ENCODE measurements around the gene ADAD2.

The ADAD2 gene

DNA sequence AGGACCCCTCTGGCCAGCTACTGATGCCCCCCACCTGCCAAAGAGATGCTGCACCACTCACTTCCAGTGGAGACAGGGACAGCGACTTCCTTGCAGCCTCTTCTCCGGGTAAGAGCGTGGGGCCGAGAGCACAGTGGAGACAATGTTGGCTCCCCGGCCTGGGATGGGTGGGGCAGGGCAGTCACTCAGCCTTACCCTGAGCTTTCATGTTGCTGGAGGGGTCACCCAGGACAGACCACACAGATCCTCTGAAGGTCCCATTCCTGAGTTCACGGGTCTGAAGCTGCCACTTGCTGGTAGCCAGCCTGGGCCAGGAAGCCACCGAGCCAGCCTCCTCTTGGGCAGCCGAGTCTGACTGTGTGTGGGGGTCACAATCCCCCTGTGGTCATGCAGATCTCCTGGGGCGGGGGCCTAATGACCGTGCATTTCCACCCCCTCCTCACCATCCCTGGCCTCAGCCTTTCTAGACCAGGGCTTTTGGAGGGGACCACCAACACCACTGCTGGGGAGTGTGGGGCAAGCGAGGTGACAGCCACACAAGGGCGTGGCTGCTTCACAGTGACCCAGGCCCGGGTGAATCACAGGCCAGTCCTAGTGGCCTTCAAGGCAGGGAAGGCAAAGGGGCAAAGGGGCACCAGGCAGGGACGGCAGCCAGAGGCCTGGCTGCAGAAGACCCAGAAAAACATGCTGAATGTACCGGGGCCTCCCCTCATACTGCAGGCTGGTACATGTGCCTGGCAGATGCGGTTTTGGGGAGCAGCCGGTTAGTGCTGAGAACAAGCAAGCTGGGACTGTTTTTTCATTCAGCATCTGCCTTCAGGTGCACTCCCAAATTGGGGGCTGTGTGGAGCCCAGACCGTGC, 14.5 kb upstream of the ADAD2 start:
- DNase-seq (ENCODE audit: low spot score), result no peak

DNA sequence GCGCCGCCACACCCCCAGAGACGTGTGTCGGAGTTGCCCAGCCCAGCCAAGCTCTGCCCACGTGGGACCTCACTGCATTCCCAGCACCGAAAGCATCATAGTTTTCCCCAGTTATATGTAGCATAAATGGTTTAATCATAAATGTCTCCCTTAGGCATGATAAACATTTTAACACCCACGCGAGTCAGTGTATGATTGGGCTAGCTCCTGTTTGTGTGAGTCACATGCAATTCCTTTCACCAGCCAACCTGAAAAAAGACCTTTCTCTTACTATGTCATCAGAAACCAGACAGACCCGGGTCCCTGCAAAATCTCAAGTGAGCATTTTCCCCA, 13.2 kb upstream of the ADAD2 start:
- no peak for DNase-seq (ENCODE audit: low spot score)

DNA sequence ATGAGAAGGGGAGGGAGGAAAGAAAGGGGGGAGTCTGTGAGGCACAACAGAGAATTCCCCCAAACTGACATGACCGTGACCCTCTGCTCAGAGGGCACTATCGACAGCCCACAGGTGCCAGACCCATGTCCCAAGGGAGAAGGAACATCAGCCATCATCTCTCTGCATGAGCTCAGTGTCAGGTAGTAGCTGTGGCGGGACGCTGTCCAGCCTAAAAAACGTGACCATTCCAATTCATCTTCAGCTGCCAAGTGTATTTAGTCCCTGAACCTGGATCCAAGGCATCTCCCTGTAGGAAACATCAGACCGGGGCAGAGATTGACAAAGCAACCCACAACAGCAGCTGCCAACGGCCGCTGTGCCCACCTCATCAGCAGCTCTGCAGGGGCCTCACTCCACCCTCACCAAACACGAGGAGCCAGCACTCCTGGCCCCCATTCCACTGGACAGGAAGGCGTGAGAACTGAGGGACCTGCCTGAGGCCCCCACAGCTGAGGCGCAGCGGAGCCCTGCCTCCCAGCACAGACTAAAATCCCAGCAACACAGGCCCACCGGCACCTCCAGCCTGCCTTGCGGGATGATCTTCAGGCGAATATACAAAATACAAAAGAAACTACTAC, 12.7 kb upstream of the ADAD2 start:
- no peak for DNase-seq (ENCODE audit: low spot score)

DNA sequence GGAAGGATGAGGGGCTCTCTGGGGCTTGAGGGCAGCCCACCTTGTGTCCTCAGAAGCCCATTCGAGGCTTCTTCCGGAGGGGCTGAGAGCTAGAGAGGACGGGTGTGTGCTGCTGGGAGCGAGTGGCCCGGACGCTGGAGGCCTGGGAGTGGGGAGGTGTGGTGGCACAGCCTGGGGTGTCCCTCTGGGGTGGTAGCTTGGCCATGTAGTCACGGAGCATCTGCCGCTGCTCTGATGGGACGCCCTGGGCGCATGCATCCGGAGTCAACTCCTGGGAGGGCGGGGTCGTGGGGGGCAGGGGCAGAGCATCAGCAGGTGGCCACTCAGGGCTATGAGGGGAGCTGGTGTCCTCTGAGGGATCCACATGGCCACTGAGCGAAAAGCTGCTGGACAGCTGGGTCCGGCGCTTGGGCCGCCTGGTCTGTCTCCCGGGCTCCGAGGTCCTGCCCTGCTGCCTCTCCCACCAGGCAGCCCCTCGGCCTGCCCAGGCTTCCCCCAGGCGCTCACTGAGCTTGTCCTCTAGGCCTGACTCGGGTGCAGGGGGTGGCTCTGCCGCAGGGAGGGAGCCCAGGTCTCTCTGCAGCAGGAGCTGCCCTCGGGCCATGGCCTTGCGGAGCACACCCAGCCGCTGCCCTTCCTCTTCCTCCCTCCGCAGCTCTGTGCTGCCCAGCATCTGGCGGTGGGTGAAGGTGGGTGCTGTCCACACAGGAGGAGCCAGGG, 11.9 kb upstream of the ADAD2 start:
- DNase-seq (ENCODE audit: low spot score), result no peak

DNA sequence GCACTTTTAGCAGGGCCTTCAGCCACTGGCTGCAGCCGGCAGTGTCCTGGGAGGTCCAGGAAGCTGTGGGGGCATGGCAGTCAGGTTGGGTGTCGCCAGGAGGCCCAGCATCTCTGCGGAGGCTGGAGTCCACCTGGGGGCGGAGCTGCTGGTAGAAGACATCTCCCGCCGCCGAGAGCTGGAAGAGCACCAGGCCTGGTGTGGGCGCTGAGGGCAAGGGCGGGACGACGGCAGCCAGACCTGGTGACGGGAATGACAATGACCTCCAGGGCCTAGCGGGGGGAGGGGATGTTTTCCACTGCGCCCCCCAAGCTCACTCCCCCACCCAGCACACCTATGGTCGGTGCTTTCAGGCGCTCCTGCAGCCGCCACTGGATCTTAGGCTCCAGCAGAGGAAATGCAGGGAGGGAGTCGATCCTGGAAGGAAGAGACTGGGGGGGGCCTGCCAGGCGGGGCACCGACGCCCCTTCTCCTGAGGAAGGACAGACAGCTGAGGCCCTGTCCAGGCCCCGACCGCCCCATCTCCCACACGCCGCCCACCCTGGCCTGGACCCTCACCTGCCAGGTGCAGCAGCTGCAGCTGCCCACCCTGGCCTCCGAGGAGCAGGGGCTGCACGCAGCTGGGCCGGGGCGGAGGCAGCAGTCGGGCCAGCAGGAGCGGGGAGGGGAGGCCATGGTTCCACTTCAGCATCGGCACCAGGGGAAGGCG, 11.2 kb upstream of the ADAD2 start:
- no peak for DNase-seq (ENCODE audit: low spot score)

DNA sequence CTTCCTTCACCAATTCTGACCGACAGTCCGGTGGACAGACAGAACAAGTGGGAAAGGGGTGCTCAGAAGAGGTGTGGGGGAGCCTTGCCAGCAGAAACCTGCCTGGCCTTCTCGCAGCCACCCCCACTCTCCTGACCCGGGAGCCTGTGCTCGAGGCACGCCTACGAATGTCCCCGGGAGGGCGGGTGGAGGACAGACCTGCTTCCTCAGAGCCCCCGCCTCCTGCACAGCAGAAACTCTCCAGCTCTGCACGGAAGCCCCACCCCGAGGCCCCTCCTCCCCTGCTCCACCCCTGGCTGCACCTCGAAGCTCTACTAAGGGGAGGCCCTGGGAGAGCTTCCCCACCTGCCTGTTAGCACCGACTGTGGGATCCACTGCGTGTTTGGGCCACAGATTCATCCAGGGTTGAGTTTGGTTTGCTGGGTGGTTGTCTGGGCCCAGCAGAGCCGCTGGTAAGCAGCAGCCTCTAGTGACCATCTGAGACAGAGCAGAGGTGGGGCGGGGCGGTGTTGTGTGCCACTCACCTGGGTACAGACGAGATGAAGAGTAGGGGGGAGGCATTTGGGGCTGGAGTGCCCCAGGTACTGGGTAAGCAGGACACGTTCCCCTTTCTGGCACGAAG, 10.3 kb upstream of the ADAD2 start:
- no peak for DNase-seq (ENCODE audit: low spot score)

DNA sequence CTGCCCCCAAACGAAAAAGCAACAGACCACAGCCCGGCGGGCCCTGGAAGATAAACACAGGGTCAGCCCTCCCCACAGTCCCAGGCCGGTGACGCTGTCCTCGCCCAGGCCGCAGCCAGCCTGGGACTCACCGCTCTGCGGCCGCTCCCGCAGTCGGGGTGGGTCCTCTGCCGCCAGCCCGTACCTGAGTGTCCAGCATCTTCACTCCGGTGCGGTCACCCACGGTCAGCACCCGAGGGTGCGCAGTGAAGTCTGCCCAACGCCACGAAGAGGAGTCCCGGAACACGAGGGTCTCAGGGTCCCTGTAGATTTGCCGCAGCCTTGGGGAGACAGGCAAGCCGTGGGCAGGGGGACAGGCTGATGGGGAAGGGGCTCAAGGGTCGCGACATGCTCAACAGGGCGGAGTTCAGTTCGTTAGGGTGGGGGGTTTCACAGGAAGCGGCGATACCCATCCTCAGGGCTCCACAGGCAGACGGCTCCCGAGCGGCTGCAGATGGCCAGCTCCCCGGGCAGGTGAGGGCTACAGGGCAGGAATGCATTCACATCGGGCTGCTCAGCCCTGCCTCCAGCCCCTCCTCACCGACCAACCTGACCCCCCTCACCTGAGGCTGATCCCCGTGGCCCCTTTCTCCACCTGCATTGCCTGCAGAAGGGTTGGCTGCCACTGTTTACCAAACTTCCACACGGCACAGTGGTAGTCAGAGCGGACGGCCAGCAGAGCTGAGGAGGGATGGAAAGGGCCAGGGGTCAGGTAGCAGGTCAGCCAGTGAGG, 9.6 kb upstream of the ADAD2 start:
- DNase-seq (ENCODE audit: low spot score), result no peak

DNA sequence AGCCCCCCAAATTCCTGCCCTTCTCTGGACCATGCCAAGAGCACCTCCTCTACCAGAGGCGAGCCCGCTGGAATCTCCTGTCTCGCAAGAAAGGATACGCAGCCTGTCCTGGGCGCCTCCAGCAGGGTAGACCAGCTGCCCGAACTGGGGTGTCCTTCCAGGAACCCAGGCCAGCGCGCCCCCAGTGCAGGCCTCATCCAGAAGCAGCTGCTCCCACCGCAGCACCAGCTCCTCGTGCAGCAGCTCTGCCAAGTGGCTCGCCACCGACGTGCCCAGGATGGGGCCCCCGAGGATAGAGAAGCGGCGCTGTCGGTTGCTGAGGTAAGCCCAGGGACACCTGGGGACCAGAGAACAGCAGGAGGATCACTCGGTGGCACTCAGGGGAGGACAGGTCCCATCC, 8.9 kb upstream of the ADAD2 start:
- DNase-seq (ENCODE audit: low spot score), result no peak

DNA sequence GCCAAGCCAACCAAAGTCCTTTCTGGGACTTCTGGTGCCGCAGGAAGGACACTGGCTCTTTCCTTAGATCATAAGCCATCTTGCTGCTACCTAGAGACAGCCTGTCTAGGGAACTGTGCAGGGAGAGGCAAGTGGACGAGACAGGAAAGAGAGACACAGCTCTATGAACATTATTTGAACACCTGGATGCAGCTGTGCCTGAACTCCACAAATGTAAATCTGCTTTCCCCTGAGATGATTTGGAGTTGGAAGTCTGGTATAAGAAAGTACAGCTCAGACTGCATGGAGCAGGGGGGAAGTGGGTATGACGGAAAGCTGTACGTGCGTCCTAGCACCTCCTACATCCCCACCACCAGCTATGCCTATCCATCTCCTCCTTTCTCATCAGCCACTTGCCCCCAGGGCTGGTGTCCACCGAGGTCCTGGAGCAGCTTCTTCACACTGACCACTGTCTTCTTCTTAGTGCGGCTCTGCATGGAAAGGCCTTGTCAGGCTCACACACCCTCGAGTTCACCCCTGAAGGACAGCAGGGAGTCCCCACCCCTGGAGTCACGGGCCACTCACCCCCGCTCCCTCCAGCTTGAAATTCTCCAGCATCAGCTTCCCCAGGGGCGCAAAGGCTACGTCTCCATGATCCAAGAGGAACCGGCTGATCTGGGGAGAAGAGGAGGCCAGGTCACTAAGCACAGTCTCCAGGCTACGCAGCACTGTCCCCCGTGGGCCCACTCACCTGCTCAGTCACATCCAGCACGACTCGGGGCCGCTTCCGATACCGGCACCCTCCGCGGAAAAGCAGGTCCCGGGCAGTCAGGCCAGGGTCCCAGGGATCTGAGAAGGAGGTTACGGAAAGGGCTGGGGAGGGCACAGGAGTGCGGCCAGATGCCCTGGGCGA, 8.0 kb upstream of the ADAD2 start:
- no peak for DNase-seq (ENCODE audit: low spot score)

DNA sequence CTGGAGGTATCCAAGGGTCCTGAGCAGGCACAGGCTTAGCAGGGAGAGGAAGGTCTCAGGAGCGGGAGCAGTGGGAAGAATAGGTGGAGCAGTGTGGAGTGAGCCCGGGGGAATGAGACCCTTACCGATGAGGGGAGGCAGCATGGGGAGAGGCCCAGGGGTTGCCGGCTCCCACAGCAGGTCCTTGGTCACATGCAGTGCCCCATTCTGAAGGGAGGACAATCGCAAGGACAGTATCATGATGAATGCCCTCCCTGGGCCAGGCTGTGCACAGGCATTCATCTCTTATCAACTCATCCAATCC, 7.4 kb upstream of the ADAD2 start:
- no peak for DNase-seq (ENCODE audit: low spot score)

DNA sequence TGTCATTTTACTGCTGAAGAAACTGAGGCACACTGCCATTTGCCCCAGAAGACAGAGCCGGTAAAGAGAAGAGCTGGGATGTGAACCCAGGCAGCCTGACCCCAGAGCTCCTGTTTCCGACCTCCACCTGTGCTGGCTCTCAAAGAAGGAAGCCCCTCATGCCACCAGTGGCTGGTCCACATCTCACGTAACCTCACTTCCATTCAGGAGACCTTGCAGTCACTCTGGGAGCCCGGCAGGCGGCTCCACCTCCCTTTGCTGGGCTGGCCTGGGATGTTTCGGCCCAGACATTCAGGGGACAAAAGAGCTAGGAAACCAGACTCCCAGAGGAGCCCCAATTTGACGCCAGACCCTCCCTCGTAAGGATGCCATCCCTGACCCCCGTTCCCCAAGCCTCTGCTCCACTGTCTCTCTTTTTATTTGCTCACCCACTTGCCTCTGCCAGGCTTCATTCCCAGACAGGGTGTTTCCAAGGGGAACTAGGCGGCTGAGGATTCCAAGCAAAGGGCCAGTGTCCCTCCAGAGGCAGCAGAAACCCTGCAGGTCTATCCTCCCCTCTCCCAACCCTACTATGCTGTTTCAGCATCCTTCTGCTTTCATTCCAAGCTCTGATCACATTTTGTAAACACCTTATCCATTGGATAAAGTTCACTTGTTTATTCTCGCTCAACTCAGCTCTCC, 6.9 kb upstream of the ADAD2 start:
- no peak for DNase-seq (ENCODE audit: low spot score)

DNA sequence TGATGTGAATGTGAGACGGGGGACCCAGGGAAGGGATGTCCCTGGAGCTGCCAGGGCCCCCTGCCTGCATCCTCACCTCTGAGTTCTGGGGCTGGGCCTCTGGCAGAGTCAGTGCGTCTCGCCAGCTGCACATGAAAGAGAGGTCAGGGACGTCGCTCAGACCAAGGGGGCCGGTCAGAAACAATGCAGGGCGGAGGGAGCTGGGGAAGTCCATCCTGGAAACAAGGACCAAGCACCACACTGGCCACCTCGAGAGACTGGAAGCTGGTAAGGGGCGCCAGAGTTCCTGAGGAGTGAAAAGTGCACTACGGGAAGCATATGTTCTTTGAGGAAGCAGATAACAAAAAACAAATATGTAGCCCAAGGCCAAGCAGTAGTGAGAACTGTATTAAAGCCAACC, 6.2 kb upstream of the ADAD2 start:
- DNase-seq (ENCODE audit: low spot score), result no peak

DNA sequence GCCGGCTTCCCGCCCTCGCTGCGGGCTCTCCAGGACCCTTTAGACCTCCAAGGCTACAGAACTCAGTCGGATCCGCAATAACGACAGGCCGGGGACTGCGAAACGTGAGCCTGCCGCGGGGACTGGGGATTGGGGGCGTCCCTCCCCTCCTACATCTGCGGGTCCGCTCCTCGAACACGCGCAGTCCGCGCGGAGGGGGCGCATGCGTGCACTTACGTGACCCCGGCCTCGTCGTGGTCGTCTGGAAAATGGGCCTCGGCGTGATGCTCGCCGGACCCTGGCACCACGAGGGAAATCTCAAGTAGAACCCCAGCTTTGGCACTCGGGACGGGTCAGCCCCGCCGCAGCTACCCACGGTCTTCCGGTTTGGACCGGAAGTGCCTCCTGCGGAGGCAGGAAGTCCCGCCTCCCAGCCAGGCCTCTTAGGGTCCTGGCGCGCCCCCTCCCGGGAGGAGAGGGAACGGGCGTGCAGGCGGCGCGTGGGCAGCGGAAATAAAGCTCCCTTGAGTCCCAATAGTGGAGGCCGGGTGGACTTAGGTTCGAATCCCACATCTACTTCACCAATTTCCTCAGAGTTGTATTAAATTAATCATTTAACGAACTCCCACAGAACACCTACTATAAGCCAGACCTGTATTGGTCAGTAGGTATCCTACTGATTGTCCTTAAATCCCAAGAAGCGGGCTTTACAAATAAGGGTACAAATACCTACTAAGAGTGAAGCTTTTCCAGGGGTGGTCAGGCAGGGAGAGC, 4.1 kb upstream of the ADAD2 start, which contains the start of gene TAF1C:
Gene TAF1C (minus strand): TSS at position 373 of the 753 bp plus-strand sequence. CDS start 2,069 bp downstream, outside the sequence.
- DNase-seq (ENCODE audit: low spot score), result peak; percentile 98

DNA sequence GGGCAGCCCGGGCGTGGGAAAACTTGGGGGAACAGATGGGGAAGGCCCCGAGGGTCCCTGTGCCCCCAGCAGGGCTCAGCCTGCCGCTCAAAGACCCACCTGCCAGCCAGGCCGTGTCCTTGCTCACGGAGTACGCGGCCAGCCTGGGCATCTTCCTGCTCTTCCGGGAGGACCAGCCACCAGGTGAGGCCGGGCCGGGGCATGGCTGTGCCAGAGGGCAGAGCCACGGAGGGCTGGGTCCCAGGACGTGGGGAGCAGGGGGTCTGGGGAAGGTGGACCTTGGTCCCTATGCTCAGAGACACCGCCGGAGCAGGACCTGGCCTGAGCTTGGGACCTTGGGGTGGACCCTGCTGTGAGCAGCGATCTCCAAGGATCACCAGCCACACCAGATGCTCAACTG, 509 bp downstream of the ADAD2 start:
- DNase-seq (ENCODE audit: low spot score), result no peak

DNA sequence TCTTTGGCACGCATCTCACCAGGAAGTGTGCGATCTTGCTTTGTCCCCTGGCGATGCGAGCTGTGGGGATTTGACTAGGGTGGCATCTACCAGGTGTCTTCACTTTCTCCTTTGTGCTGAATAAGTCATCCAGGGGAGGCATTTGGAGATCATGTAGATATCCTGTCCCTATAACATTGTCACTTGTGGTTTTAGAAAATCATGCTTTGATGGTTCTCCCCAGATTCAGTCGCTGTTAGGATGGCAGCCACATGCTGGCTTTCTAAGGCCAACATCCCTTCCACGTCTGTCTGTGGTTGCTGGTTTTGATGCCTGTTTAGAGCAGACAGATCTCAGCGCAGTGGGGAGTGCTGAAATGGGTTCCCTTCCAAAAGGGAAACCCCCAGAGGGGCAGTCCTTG, 2.5 kb downstream of the ADAD2 start:
- no peak for DNase-seq (ENCODE audit: low spot score)

DNA sequence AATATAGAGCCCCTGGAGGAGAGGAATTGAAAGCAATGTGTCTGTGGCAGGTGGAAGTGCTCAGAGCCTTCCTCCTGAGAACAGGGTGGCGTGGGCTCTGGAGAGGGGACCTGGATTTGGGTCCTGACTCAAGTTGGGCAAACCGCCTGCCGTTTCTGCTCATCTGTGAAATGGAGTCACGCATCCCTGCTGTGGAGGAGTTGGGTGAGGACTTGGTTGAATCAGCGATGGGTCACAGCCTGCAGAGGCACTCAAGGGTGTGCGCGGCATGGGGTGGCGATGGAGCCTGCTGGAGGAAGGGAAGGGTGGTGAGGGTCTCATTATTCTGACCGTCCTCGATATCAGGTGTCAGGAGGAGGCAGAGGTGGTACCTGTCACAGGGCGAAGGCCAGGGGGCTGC, 3.1 kb downstream of the ADAD2 start:
- no peak for DNase-seq (ENCODE audit: low spot score)

DNA sequence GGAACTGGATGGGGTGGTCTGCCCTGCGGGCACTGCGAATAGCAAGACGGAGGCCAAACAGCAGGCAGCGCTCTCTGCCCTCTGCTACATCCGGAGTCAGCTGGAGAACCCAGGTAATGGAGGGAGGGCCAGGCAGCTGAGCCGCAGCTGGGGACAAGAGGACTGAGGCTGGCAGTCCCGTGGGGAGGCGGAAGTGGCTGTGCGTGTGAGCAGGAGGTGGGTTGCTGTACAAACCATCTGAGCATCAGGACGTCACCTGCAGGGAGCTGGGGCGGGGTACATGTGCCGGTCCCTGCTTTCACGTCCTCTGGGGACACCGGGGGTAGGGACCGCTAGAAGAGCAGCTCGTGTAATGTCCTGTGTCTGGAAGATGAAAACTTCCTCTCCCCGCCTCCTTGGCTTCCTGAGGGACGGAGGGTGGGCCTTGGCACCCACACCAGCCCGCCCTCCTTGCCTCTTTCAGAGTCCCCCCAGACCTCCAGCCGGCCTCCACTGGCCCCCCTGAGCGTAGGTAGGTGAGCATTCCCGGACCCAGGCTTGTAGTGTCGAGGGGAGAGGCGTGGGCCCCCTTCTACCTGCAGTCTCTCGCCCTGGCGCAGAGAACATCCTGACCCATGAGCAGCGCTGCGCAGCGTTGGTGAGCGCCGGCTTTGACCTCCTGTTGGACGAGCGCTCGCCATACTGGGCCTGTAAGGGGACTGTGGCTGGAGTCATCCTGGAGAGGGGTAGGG, 3.7 kb downstream of the ADAD2 start:
- no peak for DNase-seq (ENCODE audit: low spot score)
